Ascending aorta (tissue), 2 donors: ENCODE results near the gene CHRNB1. TPM values are rescaled to one million over a fixed set of nuclear protein-coding genes. Genes with fewer than 3 reads are reported as not detected.
"Not testable (repeated sequence)": the region's sequence is repeated elsewhere in the genome, so short reads cannot be mapped to it uniquely, and the experiment has no call there.

Experiments
- DNase-seq, 2 donors: peaks; one replicate each; pipeline ENCODE4 v3.0.0-alpha.2; 2019; ENCODE audit warnings: low spot score in 2 of 2
- H3K27ac ChIP-seq, 2 donors: fragments of 200-600 bp; sonication (generic); one replicate each; pipeline ENCODE4 v1.5.1; 2016 to 2017; ENCODE audit warnings: mild to moderate bottlenecking in 1 of 2
- H3K27me3 ChIP-seq: fragments of 200-600 bp; sonication (generic); one replicate; pipeline ENCODE4 v1.5.1; 2017
- H3K36me3 ChIP-seq, 2 donors: fragments of 200-600 bp; sonication (generic); one replicate each; pipeline ENCODE4 v1.5.1; 2016
- H3K4me1 ChIP-seq, 2 donors: fragments of 200-600 bp; sonication (generic); one replicate each; pipeline ENCODE4 v1.5.1; 2016 to 2017; ENCODE audit warnings: mild to moderate bottlenecking in 1 of 2
- H3K4me3 ChIP-seq, 2 donors: fragments of 200-600 bp; sonication (generic); one replicate each; pipeline ENCODE4 v1.5.1; 2016 to 2017; ENCODE audit warnings: mild to moderate bottlenecking in 1 of 2
- H3K9me3 ChIP-seq, 2 donors: fragments of 200-600 bp; sonication (generic); one replicate each; pipeline ENCODE4 v1.5.1; 2016
- intact Hi-C: fragments of 100-400 bp; cut with DNase I; formaldehyde crosslinking; loops from one replicate; pipeline ENCODE4 v1.15.1; 2023
- total RNA-seq: library from RNA; depleted of rRNA; stranded (reverse); fragments of >200 nt; gene quantifications from one replicate; pipeline ENCODE4 v1.1.0, GENCODE V29; 2016
- TF ChIP-seq, protein P1 (sequence below), 3 experiments: fragments of 200-600 bp in 2 of 3; fragments of 450-650 bp in 1 of 3; sonication (generic) in 2 of 3; IDR thresholded peaks; one replicate each; pipeline ENCODE4 v1.5.1; 2016 to 2019; ENCODE audit warnings: antibody characterized with exemption in 3 of 3, mild to moderate bottlenecking in 1 of 3, moderate library complexity in 1 of 3

CHRNB1 gene
- total RNA-seq, 1 donor from 2014 or later, result 5.0 TPM

- peaks cover 6 to 32% of the 10 kb centered on the region in 2 donors for H3K4me1 ChIP-seq
- intact Hi-C loops, result no loop called here
Observed at GRCh38 chr17:7471729-7472128, 26.9 kb downstream of the CHRNB1 start.

GRCh38 chr17:7474767-7475166 lies 29.9 kb downstream of the CHRNB1 start:
- H3K27me3 ChIP-seq, H3K9me3 ChIP-seq, DNase-seq, intact Hi-C loops, H3K36me3 ChIP-seq, H3K4me3 ChIP-seq: not testable (repeated sequence)
- peak overlapping the region in 1 of 2 donors; percentile 29 for H3K27ac ChIP-seq
- peaks cover 14 to 35% of the 10 kb centered on the region in 2 donors for H3K4me1 ChIP-seq

More at GRCh38 chr17:7471729-7472128, 26.9 kb downstream of the CHRNB1 start:
- Histone ChIP-seq H3K9me3 (no peaks in the 10 kb centered on the region), H3K36me3 (no peaks in the 10 kb centered on the region), H3K27ac (no peak overlapping the region), H3K4me3 (no peak overlapping the region), H3K27me3 (no peaks in the 10 kb centered on the region)
- TF ChIP-seq, protein P1, sequence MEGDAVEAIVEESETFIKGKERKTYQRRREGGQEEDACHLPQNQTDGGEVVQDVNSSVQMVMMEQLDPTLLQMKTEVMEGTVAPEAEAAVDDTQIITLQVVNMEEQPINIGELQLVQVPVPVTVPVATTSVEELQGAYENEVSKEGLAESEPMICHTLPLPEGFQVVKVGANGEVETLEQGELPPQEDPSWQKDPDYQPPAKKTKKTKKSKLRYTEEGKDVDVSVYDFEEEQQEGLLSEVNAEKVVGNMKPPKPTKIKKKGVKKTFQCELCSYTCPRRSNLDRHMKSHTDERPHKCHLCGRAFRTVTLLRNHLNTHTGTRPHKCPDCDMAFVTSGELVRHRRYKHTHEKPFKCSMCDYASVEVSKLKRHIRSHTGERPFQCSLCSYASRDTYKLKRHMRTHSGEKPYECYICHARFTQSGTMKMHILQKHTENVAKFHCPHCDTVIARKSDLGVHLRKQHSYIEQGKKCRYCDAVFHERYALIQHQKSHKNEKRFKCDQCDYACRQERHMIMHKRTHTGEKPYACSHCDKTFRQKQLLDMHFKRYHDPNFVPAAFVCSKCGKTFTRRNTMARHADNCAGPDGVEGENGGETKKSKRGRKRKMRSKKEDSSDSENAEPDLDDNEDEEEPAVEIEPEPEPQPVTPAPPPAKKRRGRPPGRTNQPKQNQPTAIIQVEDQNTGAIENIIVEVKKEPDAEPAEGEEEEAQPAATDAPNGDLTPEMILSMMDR (IDR thresholded peaks at IDR 0.05), result no peak
- no peak for DNase-seq

DNA sequence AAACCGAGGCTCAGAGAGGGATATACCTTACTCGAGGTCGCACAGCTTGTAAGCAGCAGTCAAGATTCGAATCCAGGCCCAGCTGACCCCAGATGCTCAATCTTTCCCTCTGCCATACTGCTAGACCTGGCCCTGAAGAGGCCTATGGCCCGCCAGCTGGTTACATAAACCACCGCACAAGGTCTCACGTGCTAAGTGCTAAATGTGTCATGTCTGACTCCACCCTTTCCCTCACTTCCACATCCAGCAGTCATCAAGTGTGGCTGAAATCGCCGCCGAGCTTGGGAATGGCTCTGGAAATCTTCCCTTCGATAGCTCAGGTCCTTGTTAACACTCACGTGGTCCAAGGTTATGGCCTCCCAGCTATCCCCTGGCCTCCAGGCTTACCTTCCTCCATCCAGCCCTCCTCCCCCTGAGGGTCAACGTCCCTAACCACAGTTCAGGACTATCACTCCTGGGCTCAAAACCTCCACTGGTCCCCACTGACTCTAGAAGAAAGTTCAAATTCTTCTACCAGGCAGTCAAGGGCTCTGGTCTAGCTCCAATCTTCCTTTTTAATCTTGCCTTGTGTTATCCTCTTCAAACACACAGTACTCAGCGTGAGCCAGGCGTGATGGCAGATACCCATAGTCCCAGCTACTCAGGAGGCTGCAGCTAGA lies 31.0 kb downstream of the CHRNB1 start:
- Histone ChIP-seq H3K36me3 (peaks cover 0 to 3% of the 10 kb centered on the region in 2 donors), H3K4me3 (no peak overlapping the region), H3K4me1 (peaks cover 14 to 37% of the 10 kb centered on the region in 2 donors), H3K27me3 (no peaks in the 10 kb centered on the region), H3K9me3 (no peaks in the 10 kb centered on the region), H3K27ac (peak overlapping the region; percentile 100)
- peak in 1 of 2 donors; percentile 79 for DNase-seq
- intact Hi-C loops, result loop anchor here (2.0 kb wide), 1 partner anchor 19 kb away; no protein-coding TSS in a partner anchor
- TF ChIP-seq, protein P1 (IDR thresholded peaks at IDR 0.05), result no peak

GRCh38 chr17:7476494-7476893 lies 31.6 kb downstream of the CHRNB1 start:
- Histone ChIP-seq H3K27ac (peak overlapping the region; percentile 100), H3K4me3 (no peak overlapping the region)

DNA sequence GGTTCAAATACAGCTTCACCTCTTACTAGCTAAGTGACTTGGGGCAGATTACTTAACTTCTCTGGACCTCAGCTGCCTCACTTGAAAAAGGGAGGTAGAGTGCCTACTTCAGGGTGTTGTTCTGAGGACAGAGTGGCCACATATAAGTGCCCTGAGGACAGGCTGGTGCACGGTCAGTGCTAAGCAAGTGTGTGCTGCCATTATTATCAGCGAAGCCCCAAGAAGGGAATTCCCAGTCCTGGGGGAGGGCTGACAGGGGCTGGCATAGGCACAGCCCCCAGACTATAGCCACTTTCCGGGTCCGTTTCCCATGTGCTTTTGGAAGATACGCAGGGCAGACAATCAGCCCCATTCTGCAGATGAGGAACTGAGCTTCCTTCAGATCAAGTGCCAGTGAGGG lies 32.1 kb downstream of the CHRNB1 start:
- TF ChIP-seq, protein P1 (IDR thresholded peaks at IDR 0.05), result no peak
- Histone ChIP-seq H3K4me1 (peaks cover 14 to 40% of the 10 kb centered on the region in 2 donors), H3K9me3 (no peaks in the 10 kb centered on the region), H3K36me3 (peaks cover 0 to 3% of the 10 kb centered on the region in 2 donors), H3K27me3 (no peaks in the 10 kb centered on the region), H3K27ac (peak overlapping the region; percentile 100), H3K4me3 (peak overlapping the region; percentile 100)
- no peak for DNase-seq
- intact Hi-C loops, result loop anchor here (2.0 kb wide), 1 partner anchor 20 kb away; no protein-coding TSS in a partner anchor

More at GRCh38 chr17:7476494-7476893, 31.6 kb downstream of the CHRNB1 start:
- no peaks in the 10 kb centered on the region for H3K9me3 ChIP-seq
- intact Hi-C loops, result loop anchor here (2.0 kb wide), 1 partner anchor 20 kb away; no protein-coding TSS in a partner anchor
- peaks cover 0 to 3% of the 10 kb centered on the region in 2 donors for H3K36me3 ChIP-seq
- TF ChIP-seq, protein P1 (IDR thresholded peaks at IDR 0.05), result no peak
- DNase-seq, result no peak
- no peaks in the 10 kb centered on the region for H3K27me3 ChIP-seq
- peaks cover 14 to 37% of the 10 kb centered on the region in 2 donors for H3K4me1 ChIP-seq
